COLO829 (cell line): ENCODE data around the gene MECP2.
"Not testable (repeated sequence)": the region's sequence is repeated elsewhere in the genome, so short reads cannot be mapped to it uniquely, and the experiment has no call there.

ENCODE experiments used
- DNase-seq: peaks from one replicate; pipeline ENCODE4 v3.0.0; 2012; ENCODE audit warnings: low spot score

Gene MECP2

GRCh38 chrX:154097589-154098541, at the start of gene MECP2:
Gene MECP2, minus strand, starts transcription at chrX:154097717.
- peak; percentile 95 for DNase-seq

GRCh38 chrX:154144010-154144409, 46.5 kb upstream of the MECP2 start, which contains the start of gene OPN1LW:
Gene OPN1LW, plus strand, starts transcription at chrX:154144243. Its CDS starts 41 bp downstream, at chrX:154144284.
- DNase-seq, result not testable (repeated sequence)

GRCh38 chrX:154142950-154143745, 45.6 kb upstream of the MECP2 start:
- no peak for DNase-seq

- DNase-seq, result no peak
Measured at GRCh38 chrX:154142386-154142785, 44.9 kb upstream of the MECP2 start.

GRCh38 chrX:154140742-154141141, 43.2 kb upstream of the MECP2 start:
- no peak for DNase-seq

GRCh38 chrX:154140206-154140605, 42.7 kb upstream of the MECP2 start:
- DNase-seq, result no peak

- no peak for DNase-seq
Measured at GRCh38 chrX:154138857-154139256, 41.3 kb upstream of the MECP2 start.

- DNase-seq, result peak; percentile 28
Measured at GRCh38 chrX:154136627-154137161, 39.2 kb upstream of the MECP2 start.

- no peak for DNase-seq
Measured at GRCh38 chrX:154135458-154136229, 38.1 kb upstream of the MECP2 start.

GRCh38 chrX:154132366-154132765, 34.8 kb upstream of the MECP2 start:
- DNase-seq, result no peak

- no peak for DNase-seq
Measured at GRCh38 chrX:154131955-154132354, 34.4 kb upstream of the MECP2 start.

GRCh38 chrX:154126101-154126500, 28.6 kb upstream of the MECP2 start:
- no peak for DNase-seq

- DNase-seq, result no peak
Measured at GRCh38 chrX:154125391-154126040, 28.0 kb upstream of the MECP2 start.

- peak; percentile 61 for DNase-seq
Measured at GRCh38 chrX:154123241-154124219, 26.0 kb upstream of the MECP2 start.

GRCh38 chrX:154121961-154122360, 24.4 kb upstream of the MECP2 start:
- DNase-seq, result peak; percentile 30

GRCh38 chrX:154121207-154121606, 23.7 kb upstream of the MECP2 start:
- no peak for DNase-seq

- DNase-seq, result no peak
Measured at GRCh38 chrX:154120567-154120966, 23.1 kb upstream of the MECP2 start.

- DNase-seq, result no peak
Measured at GRCh38 chrX:154117566-154117965, 20.0 kb upstream of the MECP2 start.

GRCh38 chrX:154116426-154117211, 19.1 kb upstream of the MECP2 start:
- no peak for DNase-seq
